GM21390 (cell line): ENCODE measurements around the gene SPATS2.

Experiments used
- ATAC-seq: cut with Tn5 transposase; IDR thresholded peaks from one replicate; pipeline ENCODE4 v1.9.1; 2021; ENCODE audit not compliant: unreplicated experiment

Gene SPATS2

GRCh38 chr12:49539406-49540228 lies 172.4 kb downstream of the SPATS2 start:
- no peak for ATAC-seq

- ATAC-seq = no peak
These were observed 173.2 kb downstream of the SPATS2 start for GRCh38 chr12:49540229-49541139.

GRCh38 chr12:49541140-49541861 lies 174.0 kb downstream of the SPATS2 start:
- no peak for ATAC-seq

GRCh38 chr12:49541911-49542505 lies 174.7 kb downstream of the SPATS2 start:
- no peak for ATAC-seq

GRCh38 chr12:49542592-49543160 lies 175.4 kb downstream of the SPATS2 start:
- no peak for ATAC-seq

- ATAC-seq = no peak
These were observed 176.1 kb downstream of the SPATS2 start for GRCh38 chr12:49543221-49543913.

- ATAC-seq = no peak
These were observed 176.9 kb downstream of the SPATS2 start for GRCh38 chr12:49543914-49544815.

- no peak for ATAC-seq
These were observed 178.6 kb downstream of the SPATS2 start for GRCh38 chr12:49545815-49546214.

GRCh38 chr12:49546481-49546880 lies 179.2 kb downstream of the SPATS2 start:
- ATAC-seq = no peak

- no peak for ATAC-seq
These were observed 179.9 kb downstream of the SPATS2 start for GRCh38 chr12:49547090-49547690.

GRCh38 chr12:49548481-49548821 lies 181.2 kb downstream of the SPATS2 start:
- ATAC-seq = no peak

- ATAC-seq = no peak
These were observed 181.8 kb downstream of the SPATS2 start for GRCh38 chr12:49548822-49549648.

GRCh38 chr12:49549735-49550692 lies 182.8 kb downstream of the SPATS2 start:
- ATAC-seq = no peak

GRCh38 chr12:49550693-49551252 lies 183.5 kb downstream of the SPATS2 start:
- ATAC-seq = no peak

- ATAC-seq = no peak
These were observed 184.8 kb downstream of the SPATS2 start for GRCh38 chr12:49552014-49552413.

GRCh38 chr12:49552425-49552824 lies 185.2 kb downstream of the SPATS2 start:
- ATAC-seq = no peak
